ENCODE data around the gene AKR1C2. TPM values are rescaled to one million over a fixed set of nuclear protein-coding genes. Genes with fewer than 3 reads are reported as not detected.
"Not testable (repeated sequence)": the region's sequence is repeated elsewhere in the genome, so short reads cannot be mapped to it uniquely, and the experiment has no call there.

Gene AKR1C2
- total RNA-seq, 1 donor from 2014 or later, result 34.4 TPM

GRCh38 chr10:4990217-4990616 lies 13.4 kb downstream of the AKR1C2 start:
- Histone ChIP-seq H3K4me1 (peaks cover 3% of the 10 kb centered on the region), H3K4me3 (no peak overlapping the region), H3K27me3 (ENCODE audit: low read depth) (no peaks in the 10 kb centered on the region), H3K27ac (no peak overlapping the region), H3K9me3 (no peaks in the 10 kb centered on the region), H3K36me3 (no peaks in the 10 kb centered on the region)
- no peak for ATAC-seq
- no peak for TF ChIP-seq CTCF (IDR thresholded peaks at IDR 0.05)
- intact Hi-C loops (cut with DNase I), result no loop called here
- DNase-seq, result no peak

- intact Hi-C loops (cut with DNase I); H3K9me3 ChIP-seq; DNase-seq; H3K27me3 ChIP-seq (ENCODE audit: low read depth); H3K4me3 ChIP-seq; H3K36me3 ChIP-seq; H3K27ac ChIP-seq; H3K4me1 ChIP-seq; ATAC-seq: not testable (repeated sequence)
These were observed 15.5 kb downstream of the AKR1C2 start for GRCh38 chr10:4988000-4988641.

- Histone ChIP-seq H3K4me3 (no peak overlapping the region), H3K36me3 (no peaks in the 10 kb centered on the region), H3K9me3 (no peaks in the 10 kb centered on the region), H3K4me1 (peaks cover 13% of the 10 kb centered on the region), H3K27me3 (ENCODE audit: low read depth) (no peaks in the 10 kb centered on the region), H3K27ac (no peak overlapping the region)
- intact Hi-C loops (cut with DNase I), result no loop called here
- DNase-seq (no peak), ATAC-seq (peak; percentile 2 to 27)
- TF ChIP-seq CTCF (IDR thresholded peaks at IDR 0.05), result no peak
These were observed 18.6 kb downstream of the AKR1C2 start for GRCh38 chr10:4984971-4985594.

- no peak overlapping the region for H3K4me3 ChIP-seq
- intact Hi-C loops (cut with DNase I), result no loop called here
- no peaks in the 10 kb centered on the region for H3K36me3 ChIP-seq
- H3K27ac ChIP-seq, result no peak overlapping the region
- no peaks in the 10 kb centered on the region for H3K9me3 ChIP-seq
- ATAC-seq (no peak), DNase-seq (peak; percentile 34)
- no peak for TF ChIP-seq CTCF (IDR thresholded peaks at IDR 0.05)
- peaks cover 13% of the 10 kb centered on the region for H3K4me1 ChIP-seq
- no peaks in the 10 kb centered on the region for H3K27me3 ChIP-seq (ENCODE audit: low read depth)
These were observed 19.4 kb downstream of the AKR1C2 start for GRCh38 chr10:4984223-4984622.

- no peak for DNase-seq
- no peaks in the 10 kb centered on the region for H3K27me3 ChIP-seq (ENCODE audit: low read depth)
- intact Hi-C loops (cut with DNase I), result no loop called here
- H3K36me3 ChIP-seq, result peaks cover 5% of the 10 kb centered on the region
- peaks cover 13% of the 10 kb centered on the region for H3K4me1 ChIP-seq
- TF ChIP-seq CTCF (IDR thresholded peaks at IDR 0.05), result no peak
- no peak for ATAC-seq
- H3K4me3 ChIP-seq, result no peak overlapping the region
- H3K27ac ChIP-seq, result no peak overlapping the region
- no peaks in the 10 kb centered on the region for H3K9me3 ChIP-seq
These were observed 19.9 kb downstream of the AKR1C2 start for GRCh38 chr10:4983615-4984216.

GRCh38 chr10:4982764-4983226 lies 20.9 kb downstream of the AKR1C2 start:
- Histone ChIP-seq H3K36me3 (peaks cover 8% of the 10 kb centered on the region), H3K27ac (no peak overlapping the region), H3K27me3 (ENCODE audit: low read depth) (no peaks in the 10 kb centered on the region), H3K4me1 (peaks cover 13% of the 10 kb centered on the region), H3K4me3 (no peak overlapping the region), H3K9me3 (no peaks in the 10 kb centered on the region)
- no peak for TF ChIP-seq CTCF (IDR thresholded peaks at IDR 0.05)
- ATAC-seq (peak; percentile 76 to 80), DNase-seq (peak; percentile 55)
- intact Hi-C loops (cut with DNase I), result no loop called here

Measured in lower lobe of right lung (tissue), 2 donors.